GM19468 (cell line): ENCODE measurements around the gene CASP7.
A peak's percentile ranks its signal among the peaks of the same experiment; 100 is the strongest.
"Not testable (repeated sequence)": the region's sequence is repeated elsewhere in the genome, so short reads cannot be mapped to it uniquely, and the experiment has no call there.

Experiments used
- ATAC-seq: cut with Tn5 transposase; IDR thresholded peaks from one replicate; pipeline ENCODE4 v1.9.1; 2021; ENCODE audit warnings: mild to moderate bottlenecking, moderate library complexity, moderate number of reproducible peaks; ENCODE audit not compliant: unreplicated experiment; ENCODE audit errors: extremely low read depth

The CASP7 gene

GRCh38 chr10:113679463-113680189 is at the start of gene CASP7:
TSS of gene CASP7 (plus strand) at chr10:113679912. CDS start at chr10:113697494, 17,582 bp downstream.
- peak; percentile 54 for ATAC-seq

- no peak for ATAC-seq
Observed at GRCh38 chr10:113630929-113631533, 48.7 kb upstream of the CASP7 start.

GRCh38 chr10:113631684-113632367 is 47.9 kb upstream of the CASP7 start:
- no peak for ATAC-seq

GRCh38 chr10:113639966-113640365 is 39.7 kb upstream of the CASP7 start:
- no peak for ATAC-seq

GRCh38 chr10:113641702-113642101 is 38.0 kb upstream of the CASP7 start:
- no peak for ATAC-seq

GRCh38 chr10:113643183-113643582 is 36.5 kb upstream of the CASP7 start:
- no peak for ATAC-seq

GRCh38 chr10:113644185-113645120 is 35.3 kb upstream of the CASP7 start:
- ATAC-seq = no peak

- no peak for ATAC-seq
Observed at GRCh38 chr10:113646336-113647201, 33.1 kb upstream of the CASP7 start.

GRCh38 chr10:113647812-113648211 is 31.9 kb upstream of the CASP7 start:
- no peak for ATAC-seq

GRCh38 chr10:113648478-113648877 is 31.2 kb upstream of the CASP7 start:
- no peak for ATAC-seq

- ATAC-seq = no peak
Observed at GRCh38 chr10:113650172-113650571, 29.5 kb upstream of the CASP7 start.

- ATAC-seq = no peak
Observed at GRCh38 chr10:113651021-113651420, 28.7 kb upstream of the CASP7 start.

GRCh38 chr10:113651898-113652297 is 27.8 kb upstream of the CASP7 start:
- no peak for ATAC-seq

GRCh38 chr10:113652456-113652855 is 27.3 kb upstream of the CASP7 start:
- not testable (repeated sequence) for ATAC-seq

- ATAC-seq = no peak
Observed at GRCh38 chr10:113656896-113657295, 22.8 kb upstream of the CASP7 start.

- no peak for ATAC-seq
Observed at GRCh38 chr10:113657544-113657943, 22.2 kb upstream of the CASP7 start.

- no peak for ATAC-seq
Observed at GRCh38 chr10:113661332-113661731, 18.4 kb upstream of the CASP7 start.

GRCh38 chr10:113663142-113663541 is 16.6 kb upstream of the CASP7 start:
- no peak for ATAC-seq

GRCh38 chr10:113663908-113664307 is 15.8 kb upstream of the CASP7 start, which contains the start of gene NRAP:
TSS of gene NRAP (minus strand) at chr10:113664041. CDS start at chr10:113663882, 159 bp downstream.
- no peak for ATAC-seq
